ENCODE results near the gene LSS.

DNA sequence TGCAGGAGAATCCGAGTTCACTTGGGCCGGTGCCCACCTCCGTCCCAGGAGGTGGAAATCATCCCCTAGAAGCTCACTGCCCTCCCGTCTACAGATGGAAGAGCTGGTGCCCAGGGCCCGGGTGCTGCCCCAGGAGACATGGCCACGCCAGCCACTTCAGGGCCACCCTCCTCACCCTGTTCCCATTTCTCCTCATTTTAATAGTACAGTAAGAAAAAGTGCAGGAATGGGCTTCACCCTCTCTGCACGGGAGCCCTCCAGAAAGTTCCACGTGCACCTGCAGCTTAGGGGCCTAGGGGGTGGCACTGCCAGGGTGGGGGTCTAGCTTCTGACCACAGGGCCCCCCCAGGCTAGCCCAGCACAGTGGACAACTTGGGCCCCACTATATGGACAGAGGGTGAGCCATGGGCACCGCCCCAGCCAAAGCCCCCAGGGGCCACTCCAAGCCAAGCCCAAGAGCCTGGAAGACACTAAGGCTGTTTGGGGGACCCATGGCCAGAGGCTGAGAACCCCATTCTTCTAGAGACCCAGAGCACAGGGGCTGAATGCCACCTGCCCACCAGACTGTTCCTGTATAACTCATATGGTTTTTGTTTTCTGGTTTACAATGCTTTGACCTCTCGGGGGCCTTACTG, 69.8 kb downstream of the LSS start:
- TF ChIP-seq, protein P1, sequence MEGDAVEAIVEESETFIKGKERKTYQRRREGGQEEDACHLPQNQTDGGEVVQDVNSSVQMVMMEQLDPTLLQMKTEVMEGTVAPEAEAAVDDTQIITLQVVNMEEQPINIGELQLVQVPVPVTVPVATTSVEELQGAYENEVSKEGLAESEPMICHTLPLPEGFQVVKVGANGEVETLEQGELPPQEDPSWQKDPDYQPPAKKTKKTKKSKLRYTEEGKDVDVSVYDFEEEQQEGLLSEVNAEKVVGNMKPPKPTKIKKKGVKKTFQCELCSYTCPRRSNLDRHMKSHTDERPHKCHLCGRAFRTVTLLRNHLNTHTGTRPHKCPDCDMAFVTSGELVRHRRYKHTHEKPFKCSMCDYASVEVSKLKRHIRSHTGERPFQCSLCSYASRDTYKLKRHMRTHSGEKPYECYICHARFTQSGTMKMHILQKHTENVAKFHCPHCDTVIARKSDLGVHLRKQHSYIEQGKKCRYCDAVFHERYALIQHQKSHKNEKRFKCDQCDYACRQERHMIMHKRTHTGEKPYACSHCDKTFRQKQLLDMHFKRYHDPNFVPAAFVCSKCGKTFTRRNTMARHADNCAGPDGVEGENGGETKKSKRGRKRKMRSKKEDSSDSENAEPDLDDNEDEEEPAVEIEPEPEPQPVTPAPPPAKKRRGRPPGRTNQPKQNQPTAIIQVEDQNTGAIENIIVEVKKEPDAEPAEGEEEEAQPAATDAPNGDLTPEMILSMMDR (IDR thresholded peaks at IDR 0.05; ENCODE audit: extremely low read depth in 1 of 2, insufficient read depth in 1 of 2, low read depth in 1 of 2, low read length in 2 of 2): no peak
- TF ChIP-seq POLR2A (IDR thresholded peaks at IDR 0.05; ENCODE audit: low read depth, low read length) (no peak), POLR2AphosphoS5 (IDR thresholded peaks at IDR 0.05; ENCODE audit: insufficient read depth, low read depth, low read length) (no peak), EZH2 (IDR thresholded peaks at IDR 0.05; ENCODE audit: borderline replicate concordance, low read depth, low read length, severe bottlenecking) (no peak)
- TF ChIP-seq, protein P2, sequence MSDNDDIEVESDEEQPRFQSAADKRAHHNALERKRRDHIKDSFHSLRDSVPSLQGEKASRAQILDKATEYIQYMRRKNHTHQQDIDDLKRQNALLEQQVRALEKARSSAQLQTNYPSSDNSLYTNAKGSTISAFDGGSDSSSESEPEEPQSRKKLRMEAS (IDR thresholded peaks at IDR 0.05; ENCODE audit: insufficient read depth, insufficient read length): no peak

All from endothelial cell of umbilical vein (primary cell).